AG10803 (cell line): ENCODE data around the gene FOXO1.

Experiments
- DNase-seq: peaks from one replicate; pipeline ENCODE4 v3.0.0; 2010; ENCODE audit warnings: low read depth
- H3K4me3 ChIP-seq: 2 replicates; pipeline ENCODE4 v1.5.1; 2011; ENCODE audit warnings: mild to moderate bottlenecking, low read length, control low read depth
- TF ChIP-seq, protein P1 (sequence below): conservative IDR thresholded peaks from 2 replicates; pipeline ENCODE4 v1.5.1; 2011; ENCODE audit warnings: mild to moderate bottlenecking, low read length, control low read depth, inconsistent platforms

Gene FOXO1

DNA sequence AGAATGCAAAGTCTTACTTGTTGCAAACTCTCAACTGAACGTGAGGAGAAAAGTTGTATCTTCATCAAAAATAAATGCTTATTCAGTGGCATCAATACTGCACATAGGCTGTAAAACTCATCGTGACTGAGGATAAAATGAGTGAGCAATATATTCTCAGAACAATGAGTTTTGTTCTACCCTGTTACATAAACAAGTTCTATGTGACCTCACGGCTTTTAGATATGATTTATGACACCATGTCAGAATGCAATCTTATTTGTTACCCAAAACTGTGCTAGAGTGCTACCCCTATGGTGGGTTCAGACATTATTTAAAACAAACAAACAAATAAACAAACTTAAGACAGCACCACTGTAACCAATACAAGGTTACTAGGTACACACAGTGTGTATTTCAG, 55.4 kb downstream of the FOXO1 start:
- TF ChIP-seq, protein P1, sequence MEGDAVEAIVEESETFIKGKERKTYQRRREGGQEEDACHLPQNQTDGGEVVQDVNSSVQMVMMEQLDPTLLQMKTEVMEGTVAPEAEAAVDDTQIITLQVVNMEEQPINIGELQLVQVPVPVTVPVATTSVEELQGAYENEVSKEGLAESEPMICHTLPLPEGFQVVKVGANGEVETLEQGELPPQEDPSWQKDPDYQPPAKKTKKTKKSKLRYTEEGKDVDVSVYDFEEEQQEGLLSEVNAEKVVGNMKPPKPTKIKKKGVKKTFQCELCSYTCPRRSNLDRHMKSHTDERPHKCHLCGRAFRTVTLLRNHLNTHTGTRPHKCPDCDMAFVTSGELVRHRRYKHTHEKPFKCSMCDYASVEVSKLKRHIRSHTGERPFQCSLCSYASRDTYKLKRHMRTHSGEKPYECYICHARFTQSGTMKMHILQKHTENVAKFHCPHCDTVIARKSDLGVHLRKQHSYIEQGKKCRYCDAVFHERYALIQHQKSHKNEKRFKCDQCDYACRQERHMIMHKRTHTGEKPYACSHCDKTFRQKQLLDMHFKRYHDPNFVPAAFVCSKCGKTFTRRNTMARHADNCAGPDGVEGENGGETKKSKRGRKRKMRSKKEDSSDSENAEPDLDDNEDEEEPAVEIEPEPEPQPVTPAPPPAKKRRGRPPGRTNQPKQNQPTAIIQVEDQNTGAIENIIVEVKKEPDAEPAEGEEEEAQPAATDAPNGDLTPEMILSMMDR, result no peak
- H3K4me3 ChIP-seq, result no peak overlapping the region
- no peak for DNase-seq

DNA sequence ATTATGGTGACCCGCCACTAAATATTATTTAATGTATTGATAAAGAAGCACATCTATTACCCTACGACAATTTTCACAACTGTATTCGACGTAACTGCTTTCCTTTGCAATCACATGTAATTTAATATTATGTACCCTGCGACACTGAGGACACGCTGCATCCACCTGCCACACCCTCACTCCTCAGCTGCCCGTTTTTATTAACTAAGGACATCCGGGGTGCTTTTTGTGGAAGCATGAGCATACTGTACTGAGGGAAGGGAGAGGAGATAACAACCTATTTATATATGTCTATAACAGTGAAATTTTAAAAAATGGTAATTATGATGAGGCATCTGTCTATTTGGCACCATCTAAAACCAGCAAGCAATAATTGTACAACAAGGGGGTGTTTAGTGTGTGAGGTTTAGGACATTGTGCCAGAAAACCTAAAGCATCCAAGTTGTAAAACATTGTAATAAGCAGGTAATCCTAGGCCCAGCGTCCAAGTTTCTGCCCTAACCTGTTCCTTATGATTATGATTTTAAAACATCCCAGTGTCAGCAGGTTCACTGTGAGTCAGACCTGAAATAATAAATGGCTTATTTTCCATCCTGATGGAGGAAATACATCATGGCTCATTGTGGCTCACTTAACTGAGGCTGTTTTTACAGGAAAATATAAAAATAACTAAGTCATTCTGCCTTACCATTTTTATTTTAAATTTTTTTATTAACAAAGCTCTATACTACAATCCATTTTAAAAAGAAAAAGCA, 56.3 kb downstream of the FOXO1 start:
- no peak for DNase-seq
- TF ChIP-seq, protein P1, result no peak

DNA sequence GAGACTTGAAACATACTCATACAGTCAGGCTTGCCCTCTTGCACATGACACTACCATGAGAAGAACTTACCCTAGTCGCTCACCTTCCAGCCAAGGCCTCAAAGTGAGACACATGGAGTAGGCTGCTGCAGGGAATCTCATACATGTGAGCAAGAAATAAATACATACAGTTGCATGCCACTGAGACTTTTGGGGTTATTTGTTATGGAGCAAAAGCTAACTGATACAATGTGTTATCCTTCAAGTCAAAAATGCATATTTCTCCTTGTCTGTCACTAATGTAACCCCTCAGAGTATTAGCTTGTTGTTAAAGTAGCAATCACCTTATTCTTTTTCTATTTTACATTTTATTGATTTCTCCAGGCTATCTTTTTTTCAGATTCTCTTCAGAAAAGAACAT, 58.1 kb downstream of the FOXO1 start:
- TF ChIP-seq, protein P1, result no peak
- no peak for DNase-seq
- H3K4me3 ChIP-seq, result no peak overlapping the region

More for the DNA sequence above, 56.3 kb downstream of the FOXO1 start:
- H3K4me3 ChIP-seq, result no peak overlapping the region

DNA sequence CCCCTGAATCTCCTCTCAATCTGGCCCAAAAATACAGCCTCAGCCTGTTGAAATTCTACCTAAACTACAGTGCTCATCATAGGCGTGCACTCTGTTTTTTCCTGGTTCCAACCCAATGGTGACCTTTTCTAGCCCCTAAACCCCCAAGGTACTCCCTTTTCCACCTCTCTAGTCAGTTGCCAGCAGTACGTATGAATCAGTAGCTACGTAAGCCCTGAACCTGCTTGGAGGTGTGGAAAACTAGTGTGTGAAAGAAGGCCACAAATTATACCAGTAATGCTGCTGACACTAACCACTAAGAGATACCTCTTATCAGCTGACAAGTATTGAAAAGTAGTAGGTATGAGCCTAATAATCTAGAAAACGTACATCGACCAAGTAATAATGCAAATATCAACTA, 60.9 kb downstream of the FOXO1 start:
- H3K4me3 ChIP-seq, result no peak overlapping the region
- TF ChIP-seq, protein P1, result no peak
- no peak for DNase-seq

DNA sequence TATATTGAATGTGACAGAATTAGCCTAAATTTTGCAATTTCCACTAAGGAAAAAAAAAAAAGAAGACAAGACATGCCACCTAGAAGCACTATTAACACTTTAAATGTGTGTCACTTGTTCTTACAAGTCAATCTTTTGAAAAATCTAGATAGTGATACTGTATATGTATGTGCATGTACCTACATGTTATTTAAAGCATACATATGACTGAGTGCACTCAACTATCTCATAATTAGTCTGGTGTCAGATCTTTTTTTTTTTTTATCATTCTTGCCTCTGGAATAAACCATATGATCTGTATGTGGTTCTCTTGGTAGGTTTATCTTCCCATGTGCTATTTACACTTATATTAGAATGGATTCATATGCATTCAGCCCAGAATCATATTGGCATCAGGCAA, 62.3 kb downstream of the FOXO1 start:
- no peak overlapping the region for H3K4me3 ChIP-seq
- DNase-seq, result no peak
- TF ChIP-seq, protein P1, result no peak

DNA sequence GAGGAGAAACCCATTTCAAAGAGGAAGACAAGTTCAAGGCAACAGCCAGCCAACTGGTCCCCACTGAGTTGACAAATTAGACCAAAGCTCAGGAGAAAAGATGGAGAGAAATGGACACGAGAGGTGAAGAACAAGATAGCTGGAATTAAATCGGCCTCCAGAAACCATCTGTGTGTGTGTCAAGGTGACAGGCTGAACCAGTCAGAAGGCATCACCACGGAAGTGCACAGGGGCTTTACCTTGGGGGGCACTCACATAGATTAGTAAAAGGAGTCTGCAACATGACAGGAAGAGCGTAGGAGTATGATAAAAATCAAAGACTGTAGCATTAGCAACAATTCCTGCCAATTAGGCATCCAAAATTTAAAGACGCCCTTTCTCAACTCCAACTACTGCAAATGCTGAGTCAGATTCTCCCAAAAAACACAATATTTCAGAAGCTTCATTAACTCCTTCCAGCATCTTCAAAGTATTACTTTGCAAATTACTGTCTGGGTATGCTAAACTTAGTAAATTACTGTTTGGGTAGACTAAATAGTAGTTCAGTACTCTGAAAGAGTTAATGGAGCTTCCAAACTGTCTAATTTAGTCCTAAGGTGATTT, 66.2 kb downstream of the FOXO1 start:
- H3K4me3 ChIP-seq, result no peak overlapping the region
- TF ChIP-seq, protein P1, result no peak
- no peak for DNase-seq

DNA sequence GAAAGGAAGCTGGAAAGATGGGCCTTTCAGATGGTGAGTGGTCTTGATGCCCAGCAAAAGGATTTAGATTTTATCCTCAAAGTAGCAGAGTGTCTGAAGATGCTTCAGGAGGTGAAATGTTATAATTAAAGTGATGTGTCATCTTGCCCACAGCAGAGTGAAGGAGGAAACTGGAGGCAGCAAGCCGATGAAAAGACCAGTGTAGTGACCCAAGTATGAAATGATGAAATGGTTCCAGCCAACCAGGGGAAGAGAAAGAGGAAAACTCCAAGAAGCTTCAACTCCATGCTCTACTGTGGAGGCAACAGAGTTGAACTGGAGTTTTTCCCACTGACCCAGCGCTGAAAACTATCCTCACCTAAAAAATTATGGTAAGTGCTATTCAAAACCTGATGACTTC, 66.7 kb downstream of the FOXO1 start:
- no peak for DNase-seq
- TF ChIP-seq, protein P1, result no peak
- no peak overlapping the region for H3K4me3 ChIP-seq
